Fibroblast of villous mesenchyme (primary cell): Measurements from ENCODE around the gene ADAMTS12. TPM values are rescaled to one million over a fixed set of nuclear protein-coding genes. Genes with fewer than 3 reads are reported as not detected.
A peak's percentile ranks its signal among the peaks of the same experiment; 100 is the strongest.

Experiments
- DNase-seq: peaks from one replicate; pipeline ENCODE4 v3.0.0-alpha.2; 2010; ENCODE audit warnings: low read depth
- H3K4me3 ChIP-seq: 2 replicates; pipeline ENCODE4 v1.5.1; 2011; ENCODE audit warnings: low read depth, mild to moderate bottlenecking, low read length
- CTCF ChIP-seq: IDR thresholded peaks from 2 replicates; pipeline ENCODE4 v1.5.1; 2012; ENCODE audit warnings: low read depth, mild to moderate bottlenecking, low read length; ENCODE audit not compliant: insufficient read depth
- total RNA-seq: library from RNA; depleted of rRNA; stranded (reverse); fragments of >200 nt; gene quantifications from 2 replicates; pipeline ENCODE4 v1.2.3, GENCODE V29; 2012

Gene ADAMTS12
- total RNA-seq, 1 donor, result 94.1 TPM

GRCh38 chr5:33761139-33761538 is 130.7 kb downstream of the ADAMTS12 start:
- DNase-seq, result no peak
- no peak for TF ChIP-seq CTCF
- H3K4me3 ChIP-seq, result no peak overlapping the region

- H3K4me3 ChIP-seq, result no peak overlapping the region
- no peak for DNase-seq
- no peak for TF ChIP-seq CTCF
Measured at GRCh38 chr5:33758737-33759136, 133.1 kb downstream of the ADAMTS12 start.

GRCh38 chr5:33756491-33756890 is 135.3 kb downstream of the ADAMTS12 start:
- no peak overlapping the region for H3K4me3 ChIP-seq
- DNase-seq, result no peak
- TF ChIP-seq CTCF, result no peak

GRCh38 chr5:33755231-33755630 is 136.6 kb downstream of the ADAMTS12 start:
- no peak for TF ChIP-seq CTCF
- peak; percentile 54 for DNase-seq

GRCh38 chr5:33753704-33754103 is 138.1 kb downstream of the ADAMTS12 start:
- DNase-seq, result no peak
- TF ChIP-seq CTCF, result no peak

More at GRCh38 chr5:33755231-33755630, 136.6 kb downstream of the ADAMTS12 start:
- no peak overlapping the region for H3K4me3 ChIP-seq

GRCh38 chr5:33748754-33749153 is 143.0 kb downstream of the ADAMTS12 start:
- DNase-seq, result no peak
- no peak for TF ChIP-seq CTCF
- H3K4me3 ChIP-seq, result no peak overlapping the region

More at GRCh38 chr5:33753704-33754103, 138.1 kb downstream of the ADAMTS12 start:
- no peak overlapping the region for H3K4me3 ChIP-seq

GRCh38 chr5:33745101-33745770 is 146.6 kb downstream of the ADAMTS12 start:
- no peak for DNase-seq
- TF ChIP-seq CTCF, result no peak
- H3K4me3 ChIP-seq, result no peak overlapping the region
